ENCODE results near the gene GNG7.

The GNG7 gene

DNA sequence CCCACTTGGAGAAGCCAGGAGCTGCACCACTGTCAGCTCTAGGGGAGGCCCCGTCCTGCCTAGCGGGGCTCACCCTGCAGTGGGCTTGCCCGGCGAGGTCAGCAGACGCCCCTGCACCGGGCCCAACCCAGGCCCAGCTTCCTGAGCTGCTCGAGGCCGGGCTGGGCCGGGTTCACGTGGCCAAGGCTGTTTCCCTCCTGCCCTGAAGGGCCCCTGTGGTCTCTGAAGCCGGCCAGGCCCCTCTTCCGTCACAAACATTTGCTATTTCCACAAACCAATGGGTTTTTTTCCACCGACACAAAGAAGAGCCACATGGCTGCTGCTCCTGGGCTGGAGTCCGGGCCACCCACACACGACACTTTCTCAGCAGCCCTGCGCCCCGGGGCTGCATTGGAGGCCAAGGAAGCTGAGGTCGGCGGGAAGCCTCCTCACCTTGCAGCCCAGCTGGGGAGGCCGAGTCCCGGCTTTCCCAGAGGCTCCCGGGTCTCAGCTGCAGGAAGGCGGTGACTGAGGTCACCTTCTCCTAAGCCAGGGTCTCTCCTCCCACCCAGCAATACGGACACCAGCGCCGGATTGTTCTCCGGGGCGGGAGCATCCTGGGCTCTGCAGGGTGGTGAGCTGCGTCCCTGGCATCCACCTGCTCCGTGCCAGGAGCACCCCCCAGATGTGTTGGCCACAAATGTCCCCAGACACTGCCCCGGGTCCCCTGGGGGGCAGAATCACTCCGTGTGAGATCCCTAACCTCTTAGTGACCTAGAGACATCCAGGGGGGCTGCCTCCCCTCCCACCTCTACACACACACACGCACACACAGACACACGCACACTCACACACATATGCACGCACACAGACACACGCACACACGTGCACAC, 146.0 kb downstream of the GNG7 start:
- peaks cover 11% of the 10 kb centered on the region for H3K4me1 ChIP-seq (ENCODE audit: low read length)
- H3K27me3 ChIP-seq (replicated peaks; ENCODE audit: insufficient read depth, low read length) = no peaks in the 10 kb centered on the region
- H3K36me3 ChIP-seq (replicated peaks; ENCODE audit: insufficient read depth, low read length) = no peaks in the 10 kb centered on the region
- no peak overlapping the region for H2AFZ ChIP-seq (ENCODE audit: low read length)
- no peaks in the 10 kb centered on the region for H4K20me1 ChIP-seq (ENCODE audit: insufficient read depth, low read length)
- H3F3A ChIP-seq (ENCODE audit: insufficient read depth, low read length) = peaks cover 35% of the 10 kb centered on the region
- no peaks in the 10 kb centered on the region for H3K9me3 ChIP-seq (replicated peaks; ENCODE audit: insufficient read depth, low read length)
- H3K79me2 ChIP-seq (ENCODE audit: low read length) = peaks cover 5% of the 10 kb centered on the region; the same call in 1 of the 2 replicates
- H3K27ac ChIP-seq (ENCODE audit: low read length) = no peak overlapping the region
- H3K4me2 ChIP-seq (ENCODE audit: low read depth, low read length) = no peak overlapping the region
- no peak for DNase-seq
- no peak overlapping the region for H3K4me3 ChIP-seq (ENCODE audit: low read length)
- H3K9ac ChIP-seq (ENCODE audit: low read length) = no peak overlapping the region
- no peaks in the 10 kb centered on the region for H3K9me2 ChIP-seq (replicated peaks; ENCODE audit: insufficient read depth, low read length)
- TF ChIP-seq EZH2phosphoT487 (IDR thresholded peaks at IDR 0.05; ENCODE audit: low read length) (no peak), EZH2 (optimal IDR thresholded peaks at IDR 0.05; ENCODE audit: low read depth, low read length) (no peak)
- TF ChIP-seq, protein P1, sequence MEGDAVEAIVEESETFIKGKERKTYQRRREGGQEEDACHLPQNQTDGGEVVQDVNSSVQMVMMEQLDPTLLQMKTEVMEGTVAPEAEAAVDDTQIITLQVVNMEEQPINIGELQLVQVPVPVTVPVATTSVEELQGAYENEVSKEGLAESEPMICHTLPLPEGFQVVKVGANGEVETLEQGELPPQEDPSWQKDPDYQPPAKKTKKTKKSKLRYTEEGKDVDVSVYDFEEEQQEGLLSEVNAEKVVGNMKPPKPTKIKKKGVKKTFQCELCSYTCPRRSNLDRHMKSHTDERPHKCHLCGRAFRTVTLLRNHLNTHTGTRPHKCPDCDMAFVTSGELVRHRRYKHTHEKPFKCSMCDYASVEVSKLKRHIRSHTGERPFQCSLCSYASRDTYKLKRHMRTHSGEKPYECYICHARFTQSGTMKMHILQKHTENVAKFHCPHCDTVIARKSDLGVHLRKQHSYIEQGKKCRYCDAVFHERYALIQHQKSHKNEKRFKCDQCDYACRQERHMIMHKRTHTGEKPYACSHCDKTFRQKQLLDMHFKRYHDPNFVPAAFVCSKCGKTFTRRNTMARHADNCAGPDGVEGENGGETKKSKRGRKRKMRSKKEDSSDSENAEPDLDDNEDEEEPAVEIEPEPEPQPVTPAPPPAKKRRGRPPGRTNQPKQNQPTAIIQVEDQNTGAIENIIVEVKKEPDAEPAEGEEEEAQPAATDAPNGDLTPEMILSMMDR (IDR thresholded peaks at IDR 0.05; ENCODE audit: low read length) = no peak

DNA sequence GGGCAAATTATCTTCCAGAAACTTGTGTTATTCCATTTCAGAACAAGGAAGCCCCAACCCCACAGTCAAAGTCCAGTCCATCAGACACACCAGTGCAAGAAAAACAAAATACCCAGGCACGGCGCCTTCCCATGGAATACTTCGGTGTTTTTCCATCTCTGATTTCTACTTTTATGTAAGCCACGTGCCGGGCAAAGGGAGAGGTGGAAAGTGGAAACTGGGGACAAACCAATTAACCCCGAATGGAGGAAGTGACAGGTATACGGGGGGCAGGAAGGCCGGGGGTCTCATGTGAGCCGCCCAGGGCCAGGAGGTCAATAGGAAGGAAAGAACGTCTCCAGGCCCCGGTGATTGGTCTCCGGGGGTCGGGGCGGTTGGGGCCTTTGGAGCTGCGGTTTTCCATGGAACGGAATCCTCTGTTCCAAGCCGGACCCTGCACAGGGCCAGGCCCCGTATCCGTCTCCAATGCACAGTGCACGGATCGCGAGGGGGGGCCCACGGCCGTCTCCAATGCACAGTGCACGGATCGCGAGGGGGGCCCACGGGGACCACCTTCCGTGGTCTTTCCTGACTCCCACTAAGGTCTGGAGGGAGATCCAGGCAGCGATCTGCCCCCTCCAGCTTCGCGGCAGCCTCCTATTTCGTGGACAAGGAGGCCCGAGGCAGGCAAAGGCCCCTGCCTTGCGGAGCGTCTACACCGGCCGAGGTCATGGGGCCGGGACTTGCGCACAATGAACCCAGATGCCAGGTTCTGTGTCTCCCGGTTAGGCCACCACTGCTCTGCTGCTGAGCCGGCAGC, 146.9 kb downstream of the GNG7 start:
- no peak for DNase-seq
- no peak overlapping the region for H3K27ac ChIP-seq (ENCODE audit: low read length)
- no peaks in the 10 kb centered on the region for H3K9me2 ChIP-seq (replicated peaks; ENCODE audit: insufficient read depth, low read length)
- no peaks in the 10 kb centered on the region for H3K27me3 ChIP-seq (replicated peaks; ENCODE audit: insufficient read depth, low read length)
- H4K20me1 ChIP-seq (ENCODE audit: insufficient read depth, low read length) = no peaks in the 10 kb centered on the region
- peaks cover 30% of the 10 kb centered on the region for H3F3A ChIP-seq (ENCODE audit: insufficient read depth, low read length)
- H3K79me2 ChIP-seq (ENCODE audit: low read length) = no peaks in the 10 kb centered on the region
- H3K9me3 ChIP-seq (replicated peaks; ENCODE audit: insufficient read depth, low read length) = no peaks in the 10 kb centered on the region
- no peaks in the 10 kb centered on the region for H3K36me3 ChIP-seq (replicated peaks; ENCODE audit: insufficient read depth, low read length)
- H3K9ac ChIP-seq (ENCODE audit: low read length) = no peak overlapping the region
- 0 out of 2 replicates have a peak, but pooled peaks cover 5% of the 10 kb centered on the region for H3K4me1 ChIP-seq (ENCODE audit: low read length)
- TF ChIP-seq, protein P1 (IDR thresholded peaks at IDR 0.05; ENCODE audit: low read length) = no peak
- no peak for TF ChIP-seq EZH2 (optimal IDR thresholded peaks at IDR 0.05; ENCODE audit: low read depth, low read length)
- no peak for TF ChIP-seq EZH2phosphoT487 (IDR thresholded peaks at IDR 0.05; ENCODE audit: low read length)
- no peak overlapping the region for H2AFZ ChIP-seq (ENCODE audit: low read length)
- H3K4me2 ChIP-seq (ENCODE audit: low read depth, low read length) = no peak overlapping the region
- H3K4me3 ChIP-seq (ENCODE audit: low read length) = no peak overlapping the region

DNA sequence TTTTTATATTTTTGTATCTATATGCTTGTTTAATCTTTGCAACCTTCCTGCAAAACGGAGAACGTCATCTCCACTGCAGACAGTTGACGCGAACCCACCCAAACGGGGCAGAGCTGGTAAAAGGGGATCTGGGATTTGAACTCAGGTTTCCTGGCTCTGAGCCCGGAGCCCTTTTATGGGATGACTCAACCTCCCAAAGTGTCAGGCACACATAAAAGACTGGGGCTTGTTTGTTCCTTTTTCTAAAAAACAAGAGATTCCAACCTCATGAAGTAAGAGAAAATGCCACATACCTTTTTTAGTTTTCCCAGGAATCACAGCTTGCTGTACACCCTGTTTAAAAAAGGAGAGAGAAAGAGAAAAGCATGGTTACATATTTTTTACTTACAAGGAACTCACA, 147.6 kb downstream of the GNG7 start:
- H3K4me2 ChIP-seq (ENCODE audit: low read depth, low read length) = no peak overlapping the region
- no peak overlapping the region for H2AFZ ChIP-seq (ENCODE audit: low read length)
- no peak overlapping the region for H3K9ac ChIP-seq (ENCODE audit: low read length)

More for the DNA sequence above, 147.6 kb downstream of the GNG7 start:
- TF ChIP-seq EZH2 (optimal IDR thresholded peaks at IDR 0.05; ENCODE audit: low read depth, low read length) (no peak), EZH2phosphoT487 (IDR thresholded peaks at IDR 0.05; ENCODE audit: low read length) (no peak)
- TF ChIP-seq, protein P1 (IDR thresholded peaks at IDR 0.05; ENCODE audit: low read length) = no peak
- H4K20me1 ChIP-seq (ENCODE audit: insufficient read depth, low read length) = no peaks in the 10 kb centered on the region
- peaks cover 30% of the 10 kb centered on the region for H3F3A ChIP-seq (ENCODE audit: insufficient read depth, low read length)
- H3K27me3 ChIP-seq (replicated peaks; ENCODE audit: insufficient read depth, low read length) = no peaks in the 10 kb centered on the region
- no peak for DNase-seq
- H3K4me3 ChIP-seq (ENCODE audit: low read length) = no peak overlapping the region
- H3K79me2 ChIP-seq (ENCODE audit: low read length) = no peaks in the 10 kb centered on the region
- H3K27ac ChIP-seq (ENCODE audit: low read length) = no peak overlapping the region
- no peaks in the 10 kb centered on the region for H3K9me2 ChIP-seq (replicated peaks; ENCODE audit: insufficient read depth, low read length)
- H3K4me1 ChIP-seq (ENCODE audit: low read length) = 0 out of 2 replicates have a peak, but pooled peaks cover 5% of the 10 kb centered on the region
- H3K36me3 ChIP-seq (replicated peaks; ENCODE audit: insufficient read depth, low read length) = no peaks in the 10 kb centered on the region
- H3K9me3 ChIP-seq (replicated peaks; ENCODE audit: insufficient read depth, low read length) = no peaks in the 10 kb centered on the region

Data from MM.1S (cell line).